ENCODE results near the gene LGR4.

DNA sequence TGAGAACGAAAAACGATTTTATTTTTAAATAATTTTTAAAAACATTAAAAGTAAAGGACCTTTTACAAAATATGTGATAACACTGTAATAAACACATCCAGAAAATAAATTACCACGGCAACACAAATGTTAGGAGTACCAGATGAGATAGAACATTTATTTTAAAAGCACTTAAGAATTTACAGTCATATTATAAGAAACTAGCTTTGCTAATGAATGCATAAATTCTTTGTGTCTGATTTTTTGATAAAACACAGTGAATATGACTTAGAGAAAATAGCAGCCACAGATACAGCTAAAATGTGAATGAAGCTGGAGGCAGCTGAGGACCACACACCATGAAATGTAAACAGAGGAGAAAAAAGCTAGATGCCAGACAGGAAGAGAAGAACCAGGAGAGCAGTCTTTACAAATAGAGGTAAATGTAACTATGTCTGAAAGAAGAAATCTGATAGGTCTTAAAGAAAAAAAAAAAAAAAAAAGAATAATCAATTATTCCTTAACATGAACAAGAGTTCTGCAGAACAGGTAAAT, 124.2 kb downstream of the LGR4 start:
- TF ChIP-seq KLF10 (CRISPR knock-in tag; IDR thresholded peaks at IDR 0.05) (no peak), TCFL5 (CRISPR knock-in tag; conservative IDR thresholded peaks at IDR 0.05) (no peak), EZH2 (IDR thresholded peaks at IDR 0.05; ENCODE audit: borderline replicate concordance, low read depth, low read length) (no peak), ZNF274 (IDR thresholded peaks at IDR 0.05; ENCODE audit: borderline replicate concordance, low read depth, low read length) (no peak), REST (IDR thresholded peaks at IDR 0.05; ENCODE audit: borderline replicate concordance) (no peak), REST (CRISPR knock-in tag; IDR thresholded peaks at IDR 0.05; ENCODE audit: low read depth) (no peak), USF1 (CRISPR knock-in tag; IDR thresholded peaks at IDR 0.05) (no peak), FIP1L1 (IDR thresholded peaks at IDR 0.05; ENCODE audit: low read depth, low read length, poor library complexity, severe bottlenecking) (no peak)
